GM19035 (cell line): ENCODE results near the gene LRRC4C.
"Not testable (repeated sequence)": the region's sequence is repeated elsewhere in the genome, so short reads cannot be mapped to it uniquely, and the experiment has no call there.

Experiments used
- ATAC-seq: cut with Tn5 transposase; IDR thresholded peaks from one replicate; pipeline ENCODE4 v1.9.1; 2021; ENCODE audit not compliant: unreplicated experiment

Gene LRRC4C

GRCh38 chr11:41045266-41045665 lies 414.2 kb downstream of the LRRC4C start:
- no peak for ATAC-seq

- ATAC-seq: no peak
Measured at GRCh38 chr11:41044747-41045146, 414.7 kb downstream of the LRRC4C start.

GRCh38 chr11:41042688-41043087 lies 416.8 kb downstream of the LRRC4C start:
- no peak for ATAC-seq

- no peak for ATAC-seq
Measured at GRCh38 chr11:41040474-41040873, 419.0 kb downstream of the LRRC4C start.

- ATAC-seq: no peak
Measured at GRCh38 chr11:41039592-41039991, 419.9 kb downstream of the LRRC4C start.

GRCh38 chr11:41031551-41032060 lies 427.8 kb downstream of the LRRC4C start:
- ATAC-seq: no peak

GRCh38 chr11:41020259-41020658 lies 439.2 kb downstream of the LRRC4C start:
- no peak for ATAC-seq

- not testable (repeated sequence) for ATAC-seq
Measured at GRCh38 chr11:41019666-41020065, 439.8 kb downstream of the LRRC4C start.

GRCh38 chr11:41018224-41018623 lies 441.2 kb downstream of the LRRC4C start:
- no peak for ATAC-seq

- ATAC-seq: no peak
Measured at GRCh38 chr11:41010361-41011050, 448.9 kb downstream of the LRRC4C start.

- ATAC-seq: no peak
Measured at GRCh38 chr11:41005986-41006385, 453.5 kb downstream of the LRRC4C start.

GRCh38 chr11:41003339-41004282 lies 455.8 kb downstream of the LRRC4C start:
- no peak for ATAC-seq

GRCh38 chr11:40998920-40999319 lies 460.5 kb downstream of the LRRC4C start:
- no peak for ATAC-seq

GRCh38 chr11:40987776-40988435 lies 471.5 kb downstream of the LRRC4C start:
- no peak for ATAC-seq

GRCh38 chr11:40986320-40986719 lies 473.1 kb downstream of the LRRC4C start:
- ATAC-seq: no peak

GRCh38 chr11:40975076-40975475 lies 484.4 kb downstream of the LRRC4C start:
- ATAC-seq: no peak

- ATAC-seq: no peak
Measured at GRCh38 chr11:40974186-40974795, 485.2 kb downstream of the LRRC4C start.

GRCh38 chr11:40958707-40959106 lies 500.7 kb downstream of the LRRC4C start:
- no peak for ATAC-seq

- ATAC-seq: no peak
Measured at GRCh38 chr11:40952479-40952878, 507.0 kb downstream of the LRRC4C start.

GRCh38 chr11:40938002-40938401 lies 521.5 kb downstream of the LRRC4C start:
- no peak for ATAC-seq

GRCh38 chr11:40924915-40925314 lies 534.5 kb downstream of the LRRC4C start:
- ATAC-seq: no peak
